HG03045 (cell line): ENCODE results near the gene PODXL.
"Not testable (repeated sequence)": the region's sequence is repeated elsewhere in the genome, so short reads cannot be mapped to it uniquely, and the experiment has no call there.

ENCODE experiments used
- ATAC-seq: cut with Tn5 transposase; IDR thresholded peaks from one replicate; pipeline ENCODE4 v1.9.1; 2021; ENCODE audit warnings: mild to moderate bottlenecking, moderate library complexity; ENCODE audit not compliant: unreplicated experiment

Gene PODXL

GRCh38 chr7:131538071-131538812 is 18.2 kb downstream of the PODXL start:
- no peak for ATAC-seq

GRCh38 chr7:131537571-131537978 is 18.9 kb downstream of the PODXL start:
- no peak for ATAC-seq

GRCh38 chr7:131536361-131536849 is 20.0 kb downstream of the PODXL start:
- no peak for ATAC-seq

- no peak for ATAC-seq
Observed at GRCh38 chr7:131533566-131534561, 22.6 kb downstream of the PODXL start.

- no peak for ATAC-seq
Observed at GRCh38 chr7:131533151-131533559, 23.3 kb downstream of the PODXL start.

- no peak for ATAC-seq
Observed at GRCh38 chr7:131532570-131533091, 23.8 kb downstream of the PODXL start.

GRCh38 chr7:131530137-131530536 is 26.3 kb downstream of the PODXL start:
- ATAC-seq, result no peak

- no peak for ATAC-seq
Observed at GRCh38 chr7:131529617-131530016, 26.8 kb downstream of the PODXL start.

- ATAC-seq, result no peak
Observed at GRCh38 chr7:131529179-131529578, 27.2 kb downstream of the PODXL start.

GRCh38 chr7:131527456-131527855 is 29.0 kb downstream of the PODXL start:
- no peak for ATAC-seq

GRCh38 chr7:131525820-131526219 is 30.6 kb downstream of the PODXL start:
- no peak for ATAC-seq

- no peak for ATAC-seq
Observed at GRCh38 chr7:131524703-131525102, 31.7 kb downstream of the PODXL start.

GRCh38 chr7:131524115-131524514 is 32.3 kb downstream of the PODXL start:
- no peak for ATAC-seq

- ATAC-seq, result peak; percentile 75
Observed at GRCh38 chr7:131522325-131522930, 34.0 kb downstream of the PODXL start.

GRCh38 chr7:131521651-131522163 is 34.7 kb downstream of the PODXL start:
- ATAC-seq, result no peak

- ATAC-seq, result no peak
Observed at GRCh38 chr7:131518626-131519025, 37.8 kb downstream of the PODXL start.

- no peak for ATAC-seq
Observed at GRCh38 chr7:131517218-131517923, 39.1 kb downstream of the PODXL start.

GRCh38 chr7:131515471-131515870 is 41.0 kb downstream of the PODXL start:
- ATAC-seq, result not testable (repeated sequence)

- peak; percentile 93 for ATAC-seq
Observed at GRCh38 chr7:131513245-131514061, 43.0 kb downstream of the PODXL start.
